KG1 (cell line): ENCODE data around the gene ZDHHC11B.
"Not testable (repeated sequence)": the region's sequence is repeated elsewhere in the genome, so short reads cannot be mapped to it uniquely, and the experiment has no call there.

Experiments used
- DNase-seq: peaks from one replicate; lab custom pipeline; 2025; lab: John Stamatoyannopoulos, UW

ZDHHC11B gene

GRCh38 chr5:766666-767431 is 17.7 kb downstream of the ZDHHC11B start:
- DNase-seq, result no peak

- DNase-seq, result no peak
These were observed 18.4 kb downstream of the ZDHHC11B start for GRCh38 chr5:765948-766631.

GRCh38 chr5:763998-764781 is 20.3 kb downstream of the ZDHHC11B start:
- DNase-seq, result no peak

- DNase-seq, result no peak
These were observed 21.1 kb downstream of the ZDHHC11B start for GRCh38 chr5:763397-763796.

GRCh38 chr5:762996-763395 is 21.5 kb downstream of the ZDHHC11B start:
- DNase-seq, result not testable (repeated sequence)

GRCh38 chr5:761854-762710 is 22.4 kb downstream of the ZDHHC11B start:
- DNase-seq, result no peak

GRCh38 chr5:761059-761771 is 23.3 kb downstream of the ZDHHC11B start:
- DNase-seq, result no peak

GRCh38 chr5:760363-761058 is 24.0 kb downstream of the ZDHHC11B start:
- no peak for DNase-seq

GRCh38 chr5:759781-760362 is 24.7 kb downstream of the ZDHHC11B start:
- DNase-seq, result no peak

GRCh38 chr5:759111-759751 is 25.3 kb downstream of the ZDHHC11B start:
- no peak for DNase-seq

GRCh38 chr5:758698-759053 is 25.9 kb downstream of the ZDHHC11B start:
- DNase-seq, result no peak

GRCh38 chr5:757931-758697 is 26.4 kb downstream of the ZDHHC11B start:
- DNase-seq, result no peak

GRCh38 chr5:757346-757930 is 27.1 kb downstream of the ZDHHC11B start:
- no peak for DNase-seq

GRCh38 chr5:756865-757345 is 27.6 kb downstream of the ZDHHC11B start:
- DNase-seq, result no peak

GRCh38 chr5:756171-756570 is 28.4 kb downstream of the ZDHHC11B start:
- DNase-seq, result no peak

GRCh38 chr5:754143-754632 is 30.3 kb downstream of the ZDHHC11B start:
- DNase-seq, result not testable (repeated sequence)

- not testable (repeated sequence) for DNase-seq
These were observed 30.9 kb downstream of the ZDHHC11B start for GRCh38 chr5:753567-754142.
